ENCODE data around the gene SPP2. TPM values are rescaled to one million over a fixed set of nuclear protein-coding genes. Genes with fewer than 3 reads are reported as not detected.

The SPP2 gene
- total and polyA plus RNA-seq, 2 of the 8 experiments (the other 6 are each of a cell fraction or from before 2014, with no cell fraction given), result not detected

DNA sequence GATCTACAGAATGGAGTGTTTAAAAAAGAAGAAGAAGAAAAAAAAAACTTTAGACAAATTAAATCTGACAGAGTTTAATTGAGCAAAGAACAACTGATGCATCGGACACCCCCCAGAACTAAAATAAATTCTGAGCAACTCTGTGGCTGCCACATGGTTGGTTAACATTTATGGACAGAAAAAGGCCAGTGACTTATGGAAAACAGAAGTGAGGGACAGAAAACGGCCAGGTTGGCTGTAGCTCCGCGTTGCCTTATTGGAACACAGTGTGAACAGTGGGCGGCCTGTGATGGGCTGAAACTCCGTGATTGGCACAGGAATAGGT, 75.6 kb downstream of the SPP2 start:
- WGBS, 2 experiments (ENCODE audit: extremely low coverage in 1 of 2, insufficient coverage in 1 of 2, insufficient read length in 1 of 2, insufficient replicate concordance in 2 of 2, low coverage in 1 of 2, low lambda C conversion rate in 2 of 2, missing lambda C conversion rate in 1 of 2), result 88% methylated on average over 6 of the region's 6 CpGs; no CpG with 5 or more reads in 1 of the 2 experiments
- Histone ChIP-seq H2BK120ac (replicated peaks; ENCODE audit: low read depth, low read length) (no peak overlapping the region), H3K23me2 (ENCODE audit: low read depth, low read length) (no peaks in the 10 kb centered on the region), H3K14ac (ENCODE audit: insufficient read length) (no peak overlapping the region), H2BK20ac (ENCODE audit: low read length) (no peak overlapping the region), H4K5ac (ENCODE audit: insufficient read length, low read depth, low read length) (no peak overlapping the region), H3K79me1 (ENCODE audit: low read depth, low read length) (no peaks in the 10 kb centered on the region), H3K9ac (replicated peaks in 1 of 4; ENCODE audit: extremely low read depth in 1 of 4, low read depth in 3 of 4, low read length in 3 of 4) (no peak overlapping the region), H2AK5ac (ENCODE audit: low read depth, low read length) (no peak overlapping the region), H3K4me2 (ENCODE audit: insufficient read depth in 1 of 2, low read depth in 2 of 2, low read length in 2 of 2) (no peak overlapping the region), H4K91ac (replicated peaks; ENCODE audit: insufficient read length, low read length) (no peak overlapping the region), H2BK5ac (ENCODE audit: low read depth, low read length) (no peak overlapping the region), H4K20me1 (replicated peaks in 1 of 2; ENCODE audit: control insufficient read depth in 1 of 2, insufficient read depth in 2 of 2, low read length in 2 of 2) (no peaks in the 10 kb centered on the region), H3K23ac (ENCODE audit: insufficient read length) (no peak overlapping the region), H3K4ac (replicated peaks; ENCODE audit: insufficient read length, low read depth, low read length) (no peak overlapping the region), H3K27ac (ENCODE audit: low read depth, low read length) (no peak overlapping the region), H3K18ac (ENCODE audit: extremely low read depth, low read length) (no peak overlapping the region), H3K27me3 (replicated peaks in 1 of 4; ENCODE audit: control insufficient read depth in 3 of 4, extremely low read depth in 1 of 4, insufficient read depth in 3 of 4, low read length in 3 of 4) (no peaks in the 10 kb centered on the region), H3K56ac (replicated peaks; ENCODE audit: insufficient read length, low read depth, low read length) (no peak overlapping the region), H3K4me1 (replicated peaks in 1 of 4; ENCODE audit: control insufficient read depth in 3 of 4, insufficient read depth in 4 of 4, low read length in 3 of 4) (no peaks in the 10 kb centered on the region), H3K9me3 (ENCODE audit: insufficient read depth in 2 of 2, low read depth in 1 of 2, low read length in 1 of 2) (no peaks in the 10 kb centered on the region), H4K8ac (ENCODE audit: extremely low read depth, insufficient read depth, low read length) (no peak overlapping the region), H3K4me3 (ENCODE audit: extremely low read depth in 1 of 4, insufficient read depth in 2 of 4, low read depth in 3 of 4, low read length in 4 of 4) (no peak overlapping the region), H2BK15ac (ENCODE audit: low read length) (no peak overlapping the region), H3K36me3 (ENCODE audit: control insufficient read depth in 2 of 4, insufficient read depth in 4 of 4, low read length in 3 of 4) (no peaks in the 10 kb centered on the region), H2BK12ac (ENCODE audit: low read depth, low read length) (no peak overlapping the region), H3K79me2 (ENCODE audit: control insufficient read depth in 1 of 2, insufficient read depth in 2 of 2, low read length in 2 of 2) (no peaks in the 10 kb centered on the region), H2AFZ (ENCODE audit: low read length) (no peak overlapping the region)
- TF ChIP-seq CREB1 (IDR thresholded peaks at IDR 0.05) (no peak), HDAC2 (IDR thresholded peaks at IDR 0.05; ENCODE audit: borderline replicate concordance in 1 of 2, low read depth in 2 of 2, low read length in 2 of 2) (no peak), RNF2 (IDR thresholded peaks at IDR 0.05; ENCODE audit: borderline replicate concordance, low read depth, low read length, missing control alignments, poor library complexity, severe bottlenecking) (no peak), FOSL1 (IDR thresholded peaks at IDR 0.05; ENCODE audit: insufficient read depth, low read depth, low read length) (no peak), HDAC6 (IDR thresholded peaks at IDR 0.05; ENCODE audit: low read depth, low read length) (no peak), CBX5 (IDR thresholded peaks at IDR 0.05; ENCODE audit: low read depth, low read length) (no peak)
- DNase-seq (ENCODE audit: low read depth in 1 of 2, low spot score in 2 of 2), result no peak
- FAIRE-seq, result no peak
- POLR2A ChIA-PET (ENCODE audit: partially characterized antibody), result no interaction called here
- CTCF ChIA-PET (ENCODE audit: partially characterized antibody), result interaction anchor here (1.0 to 1.4 kb wide), 2 partner anchors 9 to 375 kb away, joined by 4 to 5 read pairs; no protein-coding TSS in a partner anchor

All from H1 (cell line).